ENCODE data around the gene CDC14A. TPM values are rescaled to one million over a fixed set of nuclear protein-coding genes. Genes with fewer than 3 reads are reported as not detected.

The CDC14A gene
- total RNA-seq, 1 donor from 2014 or later, result 5.3 TPM

GRCh38 chr1:100482748-100483147 is 130.4 kb downstream of the CDC14A start:
- no peak for DNase-seq (ENCODE audit: low read depth in 2 of 2)

GRCh38 chr1:100483230-100483629 is 130.9 kb downstream of the CDC14A start:
- DNase-seq (ENCODE audit: low read depth in 2 of 2), result no peak

- DNase-seq (ENCODE audit: low read depth in 2 of 2), result no peak
Observed at GRCh38 chr1:100485855-100486258, 133.6 kb downstream of the CDC14A start.

GRCh38 chr1:100494393-100495084 is 142.2 kb downstream of the CDC14A start:
- no peak for DNase-seq (ENCODE audit: low read depth in 2 of 2)

- no peak for DNase-seq (ENCODE audit: low read depth in 2 of 2)
Observed at GRCh38 chr1:100496896-100497295, 144.6 kb downstream of the CDC14A start.

DNA sequence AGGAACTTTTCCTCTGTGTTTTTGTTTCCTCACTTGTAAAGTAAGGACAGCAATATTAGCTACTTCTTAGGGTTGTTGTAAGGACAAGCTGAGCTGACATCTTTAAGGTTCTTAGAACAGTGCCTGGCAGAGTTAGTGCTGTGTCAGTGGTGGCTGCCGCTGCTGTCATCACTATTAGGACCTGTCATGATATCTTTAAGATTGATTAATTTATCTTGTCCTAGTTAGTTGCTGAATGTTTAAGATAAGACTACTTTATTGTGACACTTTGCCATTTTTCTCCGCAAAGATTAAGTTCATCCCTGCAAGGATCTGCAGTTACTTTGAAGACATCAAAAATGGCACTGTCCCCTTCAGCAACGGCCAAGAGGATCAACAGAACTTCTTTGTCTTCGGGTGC is 145.5 kb downstream of the CDC14A start:
- no peak for DNase-seq (ENCODE audit: low read depth in 2 of 2)

DNA sequence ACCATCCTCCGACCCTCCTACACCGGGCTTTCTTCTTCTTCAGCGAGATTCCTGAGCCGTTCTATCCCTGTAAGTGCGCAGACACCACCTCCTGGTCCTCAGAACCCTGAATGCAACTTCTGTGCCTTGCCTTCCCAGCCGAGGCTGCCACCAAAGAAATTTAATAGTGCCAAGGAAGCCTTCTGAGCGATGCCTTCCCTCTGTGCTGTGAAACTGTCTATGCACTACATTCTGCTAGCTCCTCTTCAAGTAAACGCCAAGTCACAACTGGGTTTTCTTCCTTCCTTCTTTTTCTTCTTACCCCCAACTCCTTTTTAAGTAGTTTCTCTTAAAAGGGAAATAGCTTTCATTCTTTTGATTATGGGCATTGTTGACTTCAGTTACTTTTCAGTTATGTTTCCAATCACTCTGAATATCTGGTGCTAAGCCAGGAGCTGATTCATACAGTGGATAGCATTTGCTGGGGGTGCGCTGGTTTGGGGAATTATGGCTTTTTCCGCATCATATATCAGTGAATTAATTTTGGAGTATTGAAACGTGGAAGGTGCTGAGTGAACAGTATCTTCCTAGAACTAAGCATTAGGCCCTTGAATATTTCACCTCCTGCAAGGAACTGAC is 147.0 kb downstream of the CDC14A start:
- DNase-seq (ENCODE audit: low read depth in 2 of 2), result peak in 1 of 2 donors; percentile 14

DNA sequence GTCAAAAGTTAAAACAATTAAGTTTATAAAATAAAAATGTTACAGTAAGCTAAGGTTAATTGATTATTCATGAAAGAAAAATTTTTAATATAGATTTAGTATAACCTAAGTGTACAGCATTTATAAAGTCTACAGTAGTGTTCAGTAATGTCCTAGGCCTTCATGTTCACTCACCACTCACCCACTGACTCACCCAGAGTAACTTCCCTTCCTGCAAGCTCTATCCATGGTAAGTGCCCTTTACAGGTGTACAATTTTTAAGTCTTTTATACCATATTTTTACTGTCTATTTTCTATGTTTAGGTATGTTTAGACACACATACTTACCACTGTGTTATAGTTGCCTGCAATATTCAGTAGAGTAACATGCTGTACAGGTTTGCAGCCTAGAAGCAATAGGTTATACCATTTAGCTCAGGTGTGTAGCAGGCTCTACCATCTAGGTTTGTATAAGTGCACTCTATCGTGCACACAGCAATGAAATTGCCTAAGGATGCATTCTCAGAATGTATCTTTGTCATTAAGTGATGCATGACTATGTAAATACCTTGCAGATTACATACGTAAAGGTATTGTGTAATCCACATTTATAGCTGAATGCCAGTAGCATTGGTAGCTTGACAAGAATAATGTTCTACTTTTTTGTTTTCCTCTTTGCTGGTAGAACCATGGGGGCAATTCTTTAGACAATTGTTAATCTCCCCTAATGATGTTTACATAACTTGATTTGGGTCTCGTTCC is 149.9 kb downstream of the CDC14A start:
- no peak for DNase-seq (ENCODE audit: low read depth in 2 of 2)

DNA sequence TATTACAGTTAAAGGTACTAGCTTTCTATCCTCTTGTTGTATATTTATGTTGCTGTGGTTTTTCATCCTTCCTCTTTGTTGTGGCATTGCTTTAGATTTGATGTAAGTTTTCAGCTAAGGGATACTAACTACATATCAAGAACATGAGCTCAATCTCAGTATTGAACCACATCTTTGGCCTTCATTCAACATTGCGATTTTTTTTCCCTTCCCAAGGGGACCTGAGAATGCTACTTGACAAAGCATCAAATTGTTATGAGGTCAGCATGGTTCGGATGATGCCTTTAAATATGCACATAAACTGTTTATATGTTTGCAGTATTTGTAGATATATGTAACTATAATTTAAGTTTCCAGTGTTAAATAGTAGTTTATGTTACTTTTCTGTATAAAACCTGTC is 153.9 kb downstream of the CDC14A start:
- no peak for DNase-seq (ENCODE audit: low read depth in 2 of 2)

- peak in 1 of 2 donors; percentile 7 for DNase-seq (ENCODE audit: low read depth in 2 of 2)
Observed at GRCh38 chr1:100510451-100510850, 158.1 kb downstream of the CDC14A start.

- no peak for DNase-seq (ENCODE audit: low read depth in 2 of 2)
Observed at GRCh38 chr1:100511058-100511457, 158.8 kb downstream of the CDC14A start.

DNA sequence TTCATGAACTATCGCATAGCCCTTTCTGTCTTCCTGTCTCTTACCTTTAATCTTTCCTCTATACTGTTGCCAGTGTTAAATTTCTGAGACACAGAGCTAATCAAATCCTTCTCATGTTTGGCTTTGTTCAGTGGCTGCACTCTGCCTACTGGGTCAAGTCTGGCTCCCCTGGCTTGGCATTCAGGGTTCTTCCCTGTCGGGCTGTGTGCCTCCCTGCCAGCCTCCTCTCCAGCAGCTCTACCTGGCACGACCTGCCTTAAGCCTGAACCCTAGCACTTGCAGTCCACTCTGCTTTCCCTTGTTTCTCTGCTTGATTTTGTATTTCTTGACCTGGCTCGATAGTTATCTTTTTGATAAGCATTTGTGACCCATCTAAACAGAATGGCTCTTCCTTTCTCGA is 159.5 kb downstream of the CDC14A start:
- DNase-seq (ENCODE audit: low read depth in 2 of 2), result no peak

- DNase-seq (ENCODE audit: low read depth in 2 of 2), result no peak
Observed at GRCh38 chr1:100512803-100513352, 160.6 kb downstream of the CDC14A start.

DNA sequence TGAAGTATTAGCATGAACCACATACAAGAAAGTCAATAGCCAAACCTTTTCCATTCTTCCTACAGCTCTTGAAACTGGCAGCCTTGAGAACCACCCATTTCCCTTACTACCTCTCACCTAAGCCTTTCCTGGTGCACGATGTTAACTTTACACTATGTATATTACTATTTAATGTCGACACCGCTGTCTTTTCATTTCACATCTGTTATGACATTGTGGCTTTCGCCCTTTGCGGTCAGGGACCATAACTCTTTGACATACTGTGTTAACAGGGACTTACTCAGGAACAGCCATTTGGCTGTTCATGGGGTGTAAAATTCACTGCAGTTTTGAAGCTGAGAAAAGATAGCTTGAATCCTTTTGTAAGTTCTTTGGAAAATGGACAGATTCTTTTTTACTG is 164.6 kb downstream of the CDC14A start:
- no peak for DNase-seq (ENCODE audit: low read depth in 2 of 2)

DNA sequence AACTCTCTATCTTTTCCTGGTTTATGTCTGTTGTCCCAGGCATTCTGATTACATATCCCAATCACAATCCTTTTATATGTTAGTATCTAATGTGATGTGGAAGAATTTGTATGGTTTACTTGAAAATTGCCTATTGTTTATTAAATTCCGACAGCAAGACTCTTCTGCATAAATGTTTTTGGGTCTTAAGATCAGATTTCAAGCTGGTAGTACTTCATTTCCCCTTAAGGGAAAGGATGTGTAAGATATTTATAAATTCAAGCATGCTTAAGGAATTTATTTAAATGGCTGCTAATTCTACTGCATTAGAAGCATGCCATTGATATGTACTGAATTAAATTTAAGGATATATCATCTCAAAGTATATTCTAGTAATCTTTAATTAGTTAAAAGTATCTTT is 165.2 kb downstream of the CDC14A start:
- no peak for DNase-seq (ENCODE audit: low read depth in 2 of 2)

DNA sequence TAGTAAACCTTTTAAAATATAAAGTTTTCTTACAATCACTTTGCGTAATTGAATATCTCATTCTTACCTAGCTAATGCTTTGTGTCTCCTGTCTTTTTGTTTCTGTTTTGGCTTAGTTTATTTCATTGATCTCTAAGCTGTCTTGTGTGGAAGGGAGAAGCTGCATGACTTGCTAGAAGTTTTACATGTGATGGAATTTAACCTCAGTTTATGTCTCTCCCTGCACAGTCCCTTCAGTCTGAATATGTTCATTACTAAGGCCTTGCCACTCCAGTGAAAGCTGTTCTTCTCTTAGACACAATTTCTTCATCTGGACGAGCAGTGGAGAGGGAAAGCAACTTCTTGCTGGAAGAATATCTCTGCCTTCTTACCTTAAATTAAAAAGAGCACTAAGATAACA is 165.7 kb downstream of the CDC14A start:
- no peak for DNase-seq (ENCODE audit: low read depth in 2 of 2)

DNA sequence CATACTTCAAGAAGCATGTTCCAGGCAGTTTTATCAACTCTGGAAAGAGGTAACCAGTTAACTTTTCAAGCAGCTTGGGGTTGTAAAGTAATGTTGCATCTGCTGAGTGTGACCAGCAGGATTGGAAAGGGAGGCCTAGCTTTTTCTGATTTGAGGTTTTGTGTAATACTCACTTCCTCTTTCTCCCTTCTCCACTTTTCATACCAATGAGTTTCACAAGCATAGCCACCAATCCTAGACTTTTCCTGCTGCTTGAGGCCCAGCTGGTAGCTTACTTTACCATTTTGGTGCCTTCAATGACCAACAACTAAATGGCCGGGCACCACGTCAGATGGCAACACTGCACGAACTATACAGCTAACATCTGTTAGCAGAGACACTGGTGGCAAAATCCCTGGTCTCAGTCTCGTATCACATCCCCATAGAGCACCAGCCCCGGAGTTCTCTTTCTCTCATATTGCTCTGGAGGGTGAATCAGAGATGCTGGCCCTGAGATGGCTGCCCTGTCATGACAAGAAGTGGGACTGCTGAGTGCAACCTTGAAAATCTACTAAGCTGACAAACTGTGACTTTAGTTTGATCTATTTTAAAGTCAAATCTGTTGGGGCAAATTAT is 170.8 kb downstream of the CDC14A start:
- no peak for DNase-seq (ENCODE audit: low read depth in 2 of 2)

- DNase-seq (ENCODE audit: low read depth in 2 of 2), result no peak
Observed at GRCh38 chr1:100524355-100524754, 172.0 kb downstream of the CDC14A start.

GRCh38 chr1:100526894-100527293 is 174.6 kb downstream of the CDC14A start:
- DNase-seq (ENCODE audit: low read depth in 2 of 2), result no peak

GRCh38 chr1:100528871-100529270 is 176.6 kb downstream of the CDC14A start:
- DNase-seq (ENCODE audit: low read depth in 2 of 2), result peak in 1 of 2 donors; percentile 6

GRCh38 chr1:100530141-100530540 is 177.8 kb downstream of the CDC14A start:
- DNase-seq (ENCODE audit: low read depth in 2 of 2), result no peak

Measured in dermis microvascular lymphatic vessel endothelial cell (primary cell).